Keratinocyte (primary cell): ENCODE measurements around the gene TBC1D19.

ENCODE experiments used
- EZH2 ChIP-seq: IDR thresholded peaks from one replicate; pipeline ENCODE4 v1.6.1; 2012; ENCODE audit warnings: inconsistent platforms, mild to moderate bottlenecking, low read length, moderate library complexity
- TF ChIP-seq, protein P1 (sequence below), 3 experiments: IDR thresholded peaks in 1 of 3; conservative IDR thresholded peaks in 1 of 3; optimal IDR thresholded peaks in 1 of 3; 2 replicates in 2 of 3; 3 replicates in 1 of 3; pipeline versions ENCODE3 to v1.5.1; 2011; ENCODE audit warnings: low read length in 3 of 3, mild to moderate bottlenecking in 3 of 3, moderate library complexity in 2 of 3, control low read depth in 1 of 3, inconsistent platforms in 1 of 3; ENCODE audit not compliant: insufficient read depth in 2 of 3; ENCODE audit errors: extremely low read depth in 1 of 3

DNA sequence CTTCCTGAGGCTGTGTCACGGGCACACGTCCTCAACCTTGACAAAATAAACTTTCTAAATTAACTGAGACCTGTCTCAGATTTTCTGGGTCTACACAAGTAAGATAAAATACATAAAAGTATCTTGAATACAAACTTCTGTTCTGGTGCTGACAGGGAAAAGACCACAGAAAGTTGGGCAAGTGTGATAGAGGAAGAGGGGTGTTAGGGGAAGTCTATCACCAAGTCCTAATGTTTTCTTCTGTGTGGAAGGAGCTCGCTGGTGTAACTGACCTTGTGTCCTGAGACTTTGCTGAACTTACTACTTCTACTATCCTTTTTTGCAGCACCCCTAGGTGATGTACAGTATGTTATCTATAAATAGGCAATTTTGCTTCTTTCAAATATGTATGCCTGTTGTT is 179.8 kb downstream of the TBC1D19 start:
- TF ChIP-seq, protein P1, sequence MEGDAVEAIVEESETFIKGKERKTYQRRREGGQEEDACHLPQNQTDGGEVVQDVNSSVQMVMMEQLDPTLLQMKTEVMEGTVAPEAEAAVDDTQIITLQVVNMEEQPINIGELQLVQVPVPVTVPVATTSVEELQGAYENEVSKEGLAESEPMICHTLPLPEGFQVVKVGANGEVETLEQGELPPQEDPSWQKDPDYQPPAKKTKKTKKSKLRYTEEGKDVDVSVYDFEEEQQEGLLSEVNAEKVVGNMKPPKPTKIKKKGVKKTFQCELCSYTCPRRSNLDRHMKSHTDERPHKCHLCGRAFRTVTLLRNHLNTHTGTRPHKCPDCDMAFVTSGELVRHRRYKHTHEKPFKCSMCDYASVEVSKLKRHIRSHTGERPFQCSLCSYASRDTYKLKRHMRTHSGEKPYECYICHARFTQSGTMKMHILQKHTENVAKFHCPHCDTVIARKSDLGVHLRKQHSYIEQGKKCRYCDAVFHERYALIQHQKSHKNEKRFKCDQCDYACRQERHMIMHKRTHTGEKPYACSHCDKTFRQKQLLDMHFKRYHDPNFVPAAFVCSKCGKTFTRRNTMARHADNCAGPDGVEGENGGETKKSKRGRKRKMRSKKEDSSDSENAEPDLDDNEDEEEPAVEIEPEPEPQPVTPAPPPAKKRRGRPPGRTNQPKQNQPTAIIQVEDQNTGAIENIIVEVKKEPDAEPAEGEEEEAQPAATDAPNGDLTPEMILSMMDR (optimal IDR thresholded peaks at IDR 0.05 in 1 of 3, IDR thresholded peaks at IDR 0.05 in 1 of 3, conservative IDR thresholded peaks at IDR 0.05 in 1 of 3; ENCODE audit: extremely low read depth in 1 of 3, insufficient read depth in 2 of 3, low read length in 3 of 3): no peak
- TF ChIP-seq EZH2: no peak
